ENCODE measurements around the gene LRRC19.

The LRRC19 gene

GRCh38 chr9:26955222-26955903 is 50.1 kb downstream of the LRRC19 start:
- Histone ChIP-seq H3K4me1 (ENCODE audit: control insufficient read depth, insufficient read depth, low read length) (peaks cover 18% of the 10 kb centered on the region), H3K9ac (ENCODE audit: low read depth, low read length) (peak overlapping the region; percentile 87), H3K27me3 (ENCODE audit: control insufficient read depth, insufficient read depth, low read length) (no peaks in the 10 kb centered on the region), H3K4me2 (ENCODE audit: low read length) (peak overlapping the region; percentile 88), H3K4me3 (ENCODE audit: low read length) (peak overlapping the region; percentile 86), H3K36me3 (ENCODE audit: insufficient read depth, low read length) (no peaks in the 10 kb centered on the region), H3K9me3 (replicated peaks; ENCODE audit: low read length) (no peaks in the 10 kb centered on the region)

- no peak overlapping the region for H3K9ac ChIP-seq (ENCODE audit: low read depth, low read length)
- no peak overlapping the region for H3K4me3 ChIP-seq (ENCODE audit: low read length)
- no peaks in the 10 kb centered on the region for H3K9me3 ChIP-seq (replicated peaks; ENCODE audit: low read length)
- peaks cover 14% of the 10 kb centered on the region for H3K4me1 ChIP-seq (ENCODE audit: control insufficient read depth, insufficient read depth, low read length)
- no peak overlapping the region for H3K4me2 ChIP-seq (ENCODE audit: low read length)
- H3K27me3 ChIP-seq (ENCODE audit: control insufficient read depth, insufficient read depth, low read length) = no peaks in the 10 kb centered on the region
- H3K36me3 ChIP-seq (ENCODE audit: insufficient read depth, low read length) = no peaks in the 10 kb centered on the region
Observed at GRCh38 chr9:26954050-26954508, 51.4 kb downstream of the LRRC19 start.

GRCh38 chr9:26951794-26952193 is 53.7 kb downstream of the LRRC19 start:
- no peak overlapping the region for H3K4me3 ChIP-seq (ENCODE audit: low read length)
- no peak overlapping the region for H3K9ac ChIP-seq (ENCODE audit: low read depth, low read length)
- peaks cover 13% of the 10 kb centered on the region for H3K4me1 ChIP-seq (ENCODE audit: control insufficient read depth, insufficient read depth, low read length)
- H3K27me3 ChIP-seq (ENCODE audit: control insufficient read depth, insufficient read depth, low read length) = no peaks in the 10 kb centered on the region
- H3K9me3 ChIP-seq (replicated peaks; ENCODE audit: low read length) = no peaks in the 10 kb centered on the region
- H3K36me3 ChIP-seq (ENCODE audit: insufficient read depth, low read length) = no peaks in the 10 kb centered on the region
- H3K4me2 ChIP-seq (ENCODE audit: low read length) = no peak overlapping the region

- Histone ChIP-seq H3K9me3 (replicated peaks; ENCODE audit: low read length) (no peaks in the 10 kb centered on the region), H3K36me3 (ENCODE audit: insufficient read depth, low read length) (no peaks in the 10 kb centered on the region), H3K4me2 (ENCODE audit: low read length) (no peak overlapping the region), H3K4me1 (ENCODE audit: control insufficient read depth, insufficient read depth, low read length) (peaks cover 12% of the 10 kb centered on the region), H3K9ac (ENCODE audit: low read depth, low read length) (no peak overlapping the region), H3K27me3 (ENCODE audit: control insufficient read depth, insufficient read depth, low read length) (no peaks in the 10 kb centered on the region), H3K4me3 (ENCODE audit: low read length) (no peak overlapping the region)
Observed at GRCh38 chr9:26950521-26950920, 55.0 kb downstream of the LRRC19 start.

GRCh38 chr9:26949637-26950069 is 55.8 kb downstream of the LRRC19 start:
- H3K4me2 ChIP-seq (ENCODE audit: low read length) = no peak overlapping the region
- H3K4me3 ChIP-seq (ENCODE audit: low read length) = no peak overlapping the region
- peaks cover 14% of the 10 kb centered on the region for H3K4me1 ChIP-seq (ENCODE audit: control insufficient read depth, insufficient read depth, low read length)
- no peaks in the 10 kb centered on the region for H3K36me3 ChIP-seq (ENCODE audit: insufficient read depth, low read length)
- H3K9ac ChIP-seq (ENCODE audit: low read depth, low read length) = no peak overlapping the region
- H3K9me3 ChIP-seq (replicated peaks; ENCODE audit: low read length) = no peaks in the 10 kb centered on the region
- no peaks in the 10 kb centered on the region for H3K27me3 ChIP-seq (ENCODE audit: control insufficient read depth, insufficient read depth, low read length)

- Histone ChIP-seq H3K9ac (ENCODE audit: low read depth, low read length) (peak overlapping the region; percentile 99), H3K9me3 (replicated peaks; ENCODE audit: low read length) (no peaks in the 10 kb centered on the region), H3K36me3 (ENCODE audit: insufficient read depth, low read length) (no peaks in the 10 kb centered on the region), H3K4me1 (ENCODE audit: control insufficient read depth, insufficient read depth, low read length) (peaks cover 14% of the 10 kb centered on the region), H3K4me2 (ENCODE audit: low read length) (peak overlapping the region; percentile 85), H3K27me3 (ENCODE audit: control insufficient read depth, insufficient read depth, low read length) (no peaks in the 10 kb centered on the region), H3K4me3 (ENCODE audit: low read length) (peak overlapping the region; percentile 94)
Observed at GRCh38 chr9:26947736-26948135, 57.7 kb downstream of the LRRC19 start.

- H3K9me3 ChIP-seq (replicated peaks; ENCODE audit: low read length) = no peaks in the 10 kb centered on the region
- peak within 1 kb of the TSS; percentile 94 for H3K4me3 ChIP-seq (ENCODE audit: low read length)
- no peaks in the 10 kb centered on the region for H3K27me3 ChIP-seq (ENCODE audit: control insufficient read depth, insufficient read depth, low read length)
- H3K4me2 ChIP-seq (ENCODE audit: low read length) = peak within 1 kb of the TSS; percentile 85
- H3K4me1 ChIP-seq (ENCODE audit: control insufficient read depth, insufficient read depth, low read length) = peaks cover 14% of the 10 kb centered on the region
- peak within 1 kb of the TSS; percentile 99 for H3K9ac ChIP-seq (ENCODE audit: low read depth, low read length)
- H3K36me3 ChIP-seq (ENCODE audit: insufficient read depth, low read length) = no peaks in the 10 kb centered on the region
Observed at GRCh38 chr9:26946753-26947727, 58.4 kb downstream of the LRRC19 start, which contains the start of gene PLAA. PLAA (minus strand) TSS chr9:26947242; CDS start chr9:26947045, 197 bp downstream.

- Histone ChIP-seq H3K9ac (ENCODE audit: low read depth, low read length) (peak overlapping the region; percentile 99), H3K9me3 (replicated peaks; ENCODE audit: low read length) (no peaks in the 10 kb centered on the region), H3K4me3 (ENCODE audit: low read length) (peak overlapping the region; percentile 94), H3K4me1 (ENCODE audit: control insufficient read depth, insufficient read depth, low read length) (peaks cover 14% of the 10 kb centered on the region), H3K4me2 (ENCODE audit: low read length) (peak overlapping the region; percentile 85), H3K27me3 (ENCODE audit: control insufficient read depth, insufficient read depth, low read length) (no peaks in the 10 kb centered on the region), H3K36me3 (ENCODE audit: insufficient read depth, low read length) (no peaks in the 10 kb centered on the region)
Observed at GRCh38 chr9:26945591-26945990, 59.9 kb downstream of the LRRC19 start.
